Endometrial microvascular endothelial cells (primary cell): ENCODE results near the gene H6PD. TPM values are rescaled to one million over a fixed set of nuclear protein-coding genes. Genes with fewer than 3 reads are reported as not detected.

Experiments
- in situ Hi-C: cut with HindIII; loops from 2 replicates; pipeline ENCODE4 v1.10.0; 2017; ENCODE audit warnings: low sequenced_read_pairs, low pct_unique_long_range_greater_than_20kb; ENCODE audit errors: inconsistent ontology term
- total RNA-seq: library from RNA; depleted of rRNA; stranded (reverse); fragments of >200 nt; gene quantifications from one replicate; pipeline ENCODE4 v1.2.3, GENCODE V29; 2015; ENCODE audit errors: inconsistent ontology term

Gene H6PD
- total RNA-seq, 1 donor from 2014 or later, result 22.4 TPM

- in situ Hi-C loops, result no loop called here
These were observed 35.1 kb downstream of the H6PD start for GRCh38 chr1:9269721-9270120.

- in situ Hi-C loops, result no loop called here
These were observed 35.8 kb downstream of the H6PD start for GRCh38 chr1:9270290-9270883.

GRCh38 chr1:9271283-9271682 is 36.7 kb downstream of the H6PD start:
- in situ Hi-C loops, result no loop called here

- in situ Hi-C loops, result no loop called here
These were observed 37.5 kb downstream of the H6PD start for GRCh38 chr1:9271861-9272595.

- in situ Hi-C loops, result no loop called here
These were observed 38.6 kb downstream of the H6PD start for GRCh38 chr1:9273177-9273576.

- in situ Hi-C loops, result no loop called here
These were observed 40.6 kb downstream of the H6PD start for GRCh38 chr1:9275161-9275560.

GRCh38 chr1:9275567-9276034 is 41.0 kb downstream of the H6PD start:
- in situ Hi-C loops, result no loop called here

GRCh38 chr1:9278116-9278515 is 43.5 kb downstream of the H6PD start:
- in situ Hi-C loops, result no loop called here

GRCh38 chr1:9278585-9279153 is 44.1 kb downstream of the H6PD start:
- in situ Hi-C loops, result no loop called here

- in situ Hi-C loops, result no loop called here
These were observed 44.7 kb downstream of the H6PD start for GRCh38 chr1:9279172-9279840.

GRCh38 chr1:9280015-9280860 is 45.7 kb downstream of the H6PD start:
- in situ Hi-C loops, result no loop called here

- in situ Hi-C loops, result no loop called here
These were observed 46.7 kb downstream of the H6PD start for GRCh38 chr1:9281071-9281827.

- in situ Hi-C loops, result no loop called here
These were observed 47.5 kb downstream of the H6PD start for GRCh38 chr1:9281908-9282695.

- in situ Hi-C loops, result no loop called here
These were observed 48.1 kb downstream of the H6PD start for GRCh38 chr1:9282696-9282955.

GRCh38 chr1:9284061-9284460 is 49.5 kb downstream of the H6PD start:
- in situ Hi-C loops, result no loop called here

GRCh38 chr1:9286556-9286955 is 52.0 kb downstream of the H6PD start:
- in situ Hi-C loops, result no loop called here

GRCh38 chr1:9289090-9289534 is 54.5 kb downstream of the H6PD start:
- in situ Hi-C loops, result no loop called here
